ENCODE measurements around the gene SC5D. TPM values are rescaled to one million over a fixed set of nuclear protein-coding genes. Genes with fewer than 3 reads are reported as not detected.

Gene SC5D
- total and polyA plus RNA-seq, 2 of the 4 experiments (the other 2 are of a cell fraction), result 21.3 to 21.7 TPM

DNA sequence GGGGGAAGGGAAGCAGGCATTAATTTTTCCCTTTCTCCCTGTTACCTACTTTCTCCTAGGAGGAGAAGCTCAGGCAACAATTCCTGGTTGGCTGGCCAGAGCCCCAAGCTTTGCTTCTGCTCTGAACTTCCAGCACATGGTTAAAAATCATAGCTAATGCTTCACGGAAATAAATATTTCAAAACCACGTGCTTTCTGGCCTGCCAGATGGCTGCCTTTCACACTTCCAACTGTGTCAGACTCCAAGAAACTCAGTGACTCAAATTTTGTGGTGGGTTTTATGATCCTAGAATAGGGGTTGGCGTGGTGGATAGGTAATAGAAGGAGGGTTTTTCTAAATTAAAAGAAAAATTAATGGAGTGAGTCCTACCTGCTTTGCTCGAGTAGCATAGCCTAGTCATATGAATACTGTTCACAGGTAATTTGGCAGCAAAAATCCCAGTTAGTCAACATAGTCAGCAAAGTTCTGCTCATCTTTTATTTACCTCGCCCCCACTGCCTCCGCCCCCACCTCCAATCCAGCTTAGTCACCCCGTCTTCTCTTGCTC lies 58.6 kb downstream of the SC5D start:
- ChIA-PET POLR2A (ENCODE audit: unreplicated experiment) (interaction anchor here (0.5 kb wide), 1 partner anchor 58 kb away, joined by 3 read pairs; no protein-coding TSS in a partner anchor), CTCF (no interaction called here)
- TF ChIP-seq CHD1 (IDR thresholded peaks at IDR 0.05; ENCODE audit: low read depth, low read length), result no peak
- no peak for TF ChIP-seq NFE2L2 (IDR thresholded peaks at IDR 0.05; ENCODE audit: low read depth, low read length)
- TF ChIP-seq MAZ (IDR thresholded peaks at IDR 0.05; ENCODE audit: borderline replicate concordance, low read depth, low read length), result no peak
- no peak for TF ChIP-seq RCOR1 (IDR thresholded peaks at IDR 0.05; ENCODE audit: insufficient replicate concordance, low read length)
- TF ChIP-seq RAD21 (IDR thresholded peaks at IDR 0.05; ENCODE audit: low read length), result no peak
- no peak for TF ChIP-seq ELK1 (IDR thresholded peaks at IDR 0.05; ENCODE audit: borderline replicate concordance, low read depth, low read length)
- no peak for TF ChIP-seq FOS (IDR thresholded peaks at IDR 0.05; ENCODE audit: low read depth, low read length)
- no peak for TF ChIP-seq BHLHE40 (IDR thresholded peaks at IDR 0.05; ENCODE audit: low read depth, low read length)
- no peak for TF ChIP-seq CEBPB (IDR thresholded peaks at IDR 0.05; ENCODE audit: low read depth, low read length)
- TF ChIP-seq MXI1 (IDR thresholded peaks at IDR 0.05; ENCODE audit: borderline replicate concordance, low read depth, low read length), result no peak
- no peak for TF ChIP-seq USF2 (IDR thresholded peaks at IDR 0.05; ENCODE audit: low read depth, low read length)
- TF ChIP-seq POLR2A (IDR thresholded peaks at IDR 0.05; ENCODE audit: low read depth, low read length), result no peak
- no peak for TF ChIP-seq SMC3 (IDR thresholded peaks at IDR 0.05; ENCODE audit: low read depth, low read length)
- TF ChIP-seq MAFK (IDR thresholded peaks at IDR 0.05; ENCODE audit: low read depth, low read length), result no peak
- TF ChIP-seq RFX5 (IDR thresholded peaks at IDR 0.05; ENCODE audit: low read depth, low read length), result no peak
- TF ChIP-seq, protein P1, sequence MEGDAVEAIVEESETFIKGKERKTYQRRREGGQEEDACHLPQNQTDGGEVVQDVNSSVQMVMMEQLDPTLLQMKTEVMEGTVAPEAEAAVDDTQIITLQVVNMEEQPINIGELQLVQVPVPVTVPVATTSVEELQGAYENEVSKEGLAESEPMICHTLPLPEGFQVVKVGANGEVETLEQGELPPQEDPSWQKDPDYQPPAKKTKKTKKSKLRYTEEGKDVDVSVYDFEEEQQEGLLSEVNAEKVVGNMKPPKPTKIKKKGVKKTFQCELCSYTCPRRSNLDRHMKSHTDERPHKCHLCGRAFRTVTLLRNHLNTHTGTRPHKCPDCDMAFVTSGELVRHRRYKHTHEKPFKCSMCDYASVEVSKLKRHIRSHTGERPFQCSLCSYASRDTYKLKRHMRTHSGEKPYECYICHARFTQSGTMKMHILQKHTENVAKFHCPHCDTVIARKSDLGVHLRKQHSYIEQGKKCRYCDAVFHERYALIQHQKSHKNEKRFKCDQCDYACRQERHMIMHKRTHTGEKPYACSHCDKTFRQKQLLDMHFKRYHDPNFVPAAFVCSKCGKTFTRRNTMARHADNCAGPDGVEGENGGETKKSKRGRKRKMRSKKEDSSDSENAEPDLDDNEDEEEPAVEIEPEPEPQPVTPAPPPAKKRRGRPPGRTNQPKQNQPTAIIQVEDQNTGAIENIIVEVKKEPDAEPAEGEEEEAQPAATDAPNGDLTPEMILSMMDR (conservative IDR thresholded peaks at IDR 0.05; ENCODE audit: low read depth, low read length), result no peak
- Histone ChIP-seq H3K23ac (ENCODE audit: low read depth, low read length) (no peak overlapping the region), H3K27ac (ENCODE audit: insufficient read depth, low read length) (no peak overlapping the region), H4K5ac (ENCODE audit: low read depth, low read length) (no peak overlapping the region), H4K91ac (ENCODE audit: insufficient read depth, low read depth, low read length) (no peak overlapping the region), H3K14ac (replicated peaks; ENCODE audit: low read depth, low read length) (no peak overlapping the region), H3K4ac (ENCODE audit: low read depth, low read length) (no peak overlapping the region), H2BK20ac (ENCODE audit: low read depth, low read length) (no peak overlapping the region), H3K36me3 (ENCODE audit: control insufficient read depth, insufficient read depth, low read length) (no peaks in the 10 kb centered on the region), H2AFZ (replicated peaks; ENCODE audit: low read length, poor library complexity) (no peak overlapping the region), H3K27me3 (ENCODE audit: control insufficient read depth, insufficient read depth, low read length) (peaks cover 31% of the 10 kb centered on the region), H4K8ac (ENCODE audit: low read depth in 2 of 2, low read length in 2 of 2) (no peak overlapping the region), H3K4me3 (ENCODE audit: insufficient read depth, low read depth, low read length) (no peak overlapping the region), H2BK15ac (ENCODE audit: low read depth, low read length) (no peak overlapping the region), H3K9ac (ENCODE audit: low read depth, low read length) (no peak overlapping the region), H4K20me1 (ENCODE audit: insufficient read depth, low read length) (no peaks in the 10 kb centered on the region), H3K4me1 (ENCODE audit: control insufficient read depth, insufficient read depth, low read length) (no peaks in the 10 kb centered on the region), H3K79me1 (ENCODE audit: low read depth in 1 of 2, low read length in 2 of 2) (no peaks in the 10 kb centered on the region), H3K9me3 (ENCODE audit: control insufficient read depth, insufficient read depth, low read length) (no peaks in the 10 kb centered on the region), H3K56ac (ENCODE audit: extremely low read depth, insufficient read depth, low read length) (no peak overlapping the region), H2BK5ac (ENCODE audit: low read depth, low read length, poor library complexity, severe bottlenecking) (no peak overlapping the region), H2AK9ac (replicated peaks; ENCODE audit: low read depth, low read length, poor library complexity) (no peak overlapping the region), H3K9me1 (ENCODE audit: insufficient read depth, low read length) (no peaks in the 10 kb centered on the region), H3K18ac (ENCODE audit: low read depth, low read length) (no peak overlapping the region), H2AK5ac (ENCODE audit: low read depth, low read length) (no peak overlapping the region), H2BK120ac (ENCODE audit: low read depth, low read length) (no peak overlapping the region), H3K4me2 (ENCODE audit: low read depth, low read length) (no peak overlapping the region)
- BruUV-seq (replicated peaks), result no TSS peak
- intact Hi-C loops (cut with micrococcal nuclease) (no loop called here), dilution Hi-C loops (cut with HindIII; ENCODE audit: low sequenced_read_pairs, unreplicated experiment) (no loop called here), in situ Hi-C loops (cut with MboI; ENCODE audit: low sequenced_read_pairs) (no loop called here)
- ATAC-seq (ENCODE audit: low read depth), result no peak
- 100% methylated on average over 1 of the region's 7 CpGs; no CpG with 5 or more reads in 1 of the 2 experiments for WGBS, 2 experiments (ENCODE audit: extremely low coverage in 2 of 2, insufficient read length in 1 of 2)
- DNase-seq, result no peak
